HG03097 (cell line): ENCODE data around the gene VTI1A.
"Not testable (repeated sequence)": the region's sequence is repeated elsewhere in the genome, so short reads cannot be mapped to it uniquely, and the experiment has no call there.

ENCODE experiments used
- ATAC-seq: cut with Tn5 transposase; IDR thresholded peaks from one replicate; pipeline ENCODE4 v1.9.1; 2021; ENCODE audit not compliant: unreplicated experiment, low FRiP score

VTI1A gene

GRCh38 chr10:112583236-112583939 is 136.4 kb downstream of the VTI1A start:
- no peak for ATAC-seq

GRCh38 chr10:112584276-112584675 is 137.3 kb downstream of the VTI1A start:
- ATAC-seq, result no peak

- ATAC-seq, result no peak
These were observed 138.1 kb downstream of the VTI1A start for GRCh38 chr10:112585126-112585525.

DNA sequence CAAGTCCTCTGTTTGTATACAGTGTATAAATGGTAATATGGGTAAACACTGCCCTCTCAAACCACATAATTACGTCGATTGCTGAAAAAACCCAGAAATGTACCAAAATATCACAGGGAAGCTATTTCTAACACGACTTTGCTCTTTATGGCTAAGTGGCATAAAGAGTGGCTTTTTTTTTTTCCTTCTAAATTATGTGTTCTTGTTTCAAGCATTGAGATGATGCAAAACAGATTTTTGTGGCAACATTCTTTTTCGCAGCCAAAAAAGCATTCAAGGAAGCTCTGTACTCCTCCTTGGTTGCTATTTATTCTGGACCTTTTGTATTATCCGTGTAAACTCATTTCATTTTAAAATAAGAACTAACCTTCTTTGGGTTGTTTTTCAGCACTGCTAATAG is 138.9 kb downstream of the VTI1A start:
- no peak for ATAC-seq

DNA sequence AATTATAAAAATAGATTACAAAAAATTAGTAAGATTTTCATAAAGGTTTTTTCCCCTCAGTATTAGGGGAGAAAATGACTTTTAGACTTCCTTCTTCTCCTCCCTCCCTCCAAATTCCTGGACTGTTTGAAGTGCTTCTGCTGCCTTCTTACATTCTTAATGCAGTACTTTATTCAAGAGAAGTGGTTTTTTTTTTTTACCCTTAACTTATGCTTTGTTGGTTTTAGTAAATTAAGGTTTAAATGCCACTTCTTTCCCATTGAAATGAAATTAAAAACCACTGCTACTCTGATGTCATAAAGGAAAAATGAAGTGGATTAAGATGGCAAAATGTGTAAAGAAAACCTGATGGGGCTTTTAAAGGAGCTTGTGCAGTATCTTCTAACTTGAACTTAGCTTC is 140.7 kb downstream of the VTI1A start:
- ATAC-seq, result no peak

DNA sequence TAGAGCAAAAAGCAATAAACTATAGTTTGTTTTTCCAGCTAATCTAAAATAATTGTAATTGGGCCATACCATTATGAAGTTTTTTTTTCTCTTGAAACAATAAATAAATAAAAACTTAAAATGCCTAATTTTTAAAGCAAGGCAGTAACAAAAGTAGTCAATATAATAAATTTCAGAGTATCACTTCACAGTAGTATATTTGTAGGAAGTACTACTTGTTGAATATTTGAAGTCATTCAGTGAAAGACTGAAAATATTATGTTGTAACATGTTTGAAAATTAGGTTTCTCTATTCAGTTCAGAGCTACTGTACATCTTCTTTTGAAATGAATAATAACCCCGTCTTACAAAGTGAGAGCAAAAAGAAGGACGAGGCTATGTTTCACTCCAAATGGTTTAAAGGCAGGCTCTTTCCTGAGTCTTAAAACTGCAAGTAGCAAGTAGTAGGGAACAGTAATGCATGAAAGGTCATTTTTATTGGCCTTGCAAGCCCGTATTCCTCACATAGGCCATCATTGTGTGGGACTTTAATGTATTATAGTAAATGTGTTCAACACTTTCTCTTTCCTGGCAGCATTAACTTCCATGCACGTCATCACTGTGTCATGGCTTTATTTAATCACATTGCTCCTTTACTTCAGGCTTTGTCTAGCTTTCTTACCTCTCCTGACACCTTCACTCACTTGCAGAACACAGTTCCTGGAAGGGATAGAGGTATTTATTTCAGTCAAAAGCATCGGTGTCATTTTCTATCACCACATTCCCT is 141.4 kb downstream of the VTI1A start:
- ATAC-seq, result no peak

DNA sequence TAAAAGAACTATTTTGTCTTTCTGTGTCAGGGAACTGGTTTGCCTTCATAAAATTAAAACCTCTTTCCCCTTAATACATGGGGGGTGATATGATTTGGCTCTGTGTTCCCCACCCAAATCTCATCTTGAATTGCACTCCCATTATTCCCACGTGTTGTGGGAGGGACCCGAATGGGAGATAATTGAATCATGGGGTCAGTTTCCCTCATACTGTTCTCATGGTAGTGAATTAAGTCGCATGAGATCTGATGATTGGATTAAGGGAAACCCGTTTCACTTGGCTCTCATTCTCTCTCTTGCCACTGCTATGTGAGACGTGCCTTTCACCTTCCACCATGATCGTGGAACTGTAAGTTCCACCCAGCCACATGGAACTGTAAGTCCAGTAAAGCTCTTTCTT is 142.1 kb downstream of the VTI1A start:
- no peak for ATAC-seq

GRCh38 chr10:112590786-112591185 is 143.8 kb downstream of the VTI1A start:
- not testable (repeated sequence) for ATAC-seq

- no peak for ATAC-seq
These were observed 146.0 kb downstream of the VTI1A start for GRCh38 chr10:112593023-112593422.

GRCh38 chr10:112601214-112602090 is 154.4 kb downstream of the VTI1A start:
- ATAC-seq, result no peak

DNA sequence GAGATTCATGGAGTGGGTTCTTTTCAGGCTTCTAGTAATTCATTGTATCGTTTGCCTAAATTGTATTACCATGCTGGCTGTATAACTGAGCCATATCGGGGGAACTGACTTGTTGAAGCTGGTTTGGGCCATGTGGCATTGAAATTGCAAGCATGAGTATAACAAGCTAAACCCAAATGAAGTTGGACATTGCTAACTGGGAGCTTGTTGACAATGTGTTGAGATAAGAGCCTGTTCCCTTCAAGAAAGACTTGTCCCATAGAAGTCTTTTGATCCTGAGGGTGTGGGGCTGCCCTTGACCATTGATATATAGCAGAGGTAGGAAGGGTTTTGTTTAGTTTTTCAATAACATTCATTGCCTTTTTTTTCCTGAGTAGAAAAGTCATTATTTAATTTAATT is 156.0 kb downstream of the VTI1A start:
- no peak for ATAC-seq

DNA sequence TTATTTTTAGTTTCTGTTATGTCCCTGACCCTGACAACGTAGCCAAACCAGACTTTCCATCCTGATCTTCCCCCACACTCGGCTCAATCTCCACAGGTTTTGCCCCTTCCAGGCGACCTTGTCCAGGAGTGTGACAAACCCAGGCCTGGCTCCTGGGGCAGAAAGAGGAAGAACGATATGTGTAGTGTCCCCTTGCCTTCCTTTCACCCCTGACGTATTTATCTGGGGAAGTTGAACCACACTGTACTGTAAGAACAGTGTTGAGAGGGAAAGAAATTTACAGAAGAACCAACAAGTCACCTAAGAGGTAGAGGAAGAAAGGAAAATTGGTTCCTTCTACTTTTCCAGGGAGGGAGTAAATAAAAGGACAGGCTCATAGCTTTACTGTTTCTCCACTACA is 158.0 kb downstream of the VTI1A start:
- no peak for ATAC-seq

- ATAC-seq, result no peak
These were observed 160.5 kb downstream of the VTI1A start for GRCh38 chr10:112607506-112607905.

DNA sequence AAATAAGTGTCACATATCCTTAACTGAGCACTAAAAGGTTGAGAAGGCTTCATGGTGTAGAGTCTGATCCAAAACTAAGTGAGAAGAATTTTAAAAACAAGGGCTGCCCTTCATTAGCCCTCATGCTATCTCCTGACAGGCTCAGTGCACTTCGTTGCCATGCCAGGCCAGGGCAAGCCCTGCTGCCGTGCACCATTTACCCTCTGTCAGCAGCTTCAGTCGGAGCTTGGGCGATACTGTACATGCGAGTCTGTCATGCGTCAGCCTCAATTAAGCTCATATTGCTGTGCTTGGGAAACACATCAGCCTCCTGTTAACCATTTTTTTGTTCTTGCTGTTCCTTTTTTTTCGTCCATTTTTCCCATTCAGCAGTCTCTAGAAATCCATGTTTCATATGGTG is 166.6 kb downstream of the VTI1A start:
- ATAC-seq, result no peak

- no peak for ATAC-seq
These were observed 167.1 kb downstream of the VTI1A start for GRCh38 chr10:112614072-112614471.

DNA sequence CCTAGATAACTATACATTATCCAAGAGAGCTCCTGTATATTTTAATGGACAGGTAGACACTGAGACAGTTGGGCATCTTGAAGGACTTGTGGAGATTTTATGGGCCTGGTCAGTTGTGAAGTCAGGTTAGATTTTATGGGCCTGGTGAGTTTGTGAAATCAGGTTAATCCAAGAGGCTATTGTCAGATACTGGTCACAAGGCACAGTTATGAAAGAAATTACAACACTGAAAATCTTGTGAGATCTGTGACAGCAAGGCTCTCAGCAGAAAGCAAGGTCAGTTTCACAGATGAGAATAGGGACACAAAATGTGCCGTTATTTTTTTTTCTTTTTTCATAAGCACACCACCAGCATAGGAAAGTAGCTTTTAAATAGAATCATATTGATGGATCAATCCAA is 167.6 kb downstream of the VTI1A start:
- no peak for ATAC-seq

DNA sequence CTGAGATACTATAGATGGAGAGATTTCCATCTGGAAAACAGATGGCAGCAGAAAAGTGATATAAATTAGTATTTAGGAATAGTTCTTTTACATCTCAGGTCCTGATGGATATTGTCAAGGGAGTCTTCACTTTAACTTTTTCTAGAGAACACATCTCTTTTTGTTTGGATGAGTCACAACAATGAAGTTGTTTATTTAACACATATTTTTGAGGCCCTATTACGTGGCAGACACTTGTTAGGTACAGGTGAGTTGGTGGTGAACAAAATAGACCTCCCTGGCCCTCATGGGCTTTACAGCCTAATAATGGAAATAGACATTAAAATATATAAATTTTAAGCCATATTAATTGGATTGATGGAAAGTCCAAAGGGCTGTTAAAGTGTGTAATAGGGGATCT is 168.3 kb downstream of the VTI1A start:
- ATAC-seq, result no peak

DNA sequence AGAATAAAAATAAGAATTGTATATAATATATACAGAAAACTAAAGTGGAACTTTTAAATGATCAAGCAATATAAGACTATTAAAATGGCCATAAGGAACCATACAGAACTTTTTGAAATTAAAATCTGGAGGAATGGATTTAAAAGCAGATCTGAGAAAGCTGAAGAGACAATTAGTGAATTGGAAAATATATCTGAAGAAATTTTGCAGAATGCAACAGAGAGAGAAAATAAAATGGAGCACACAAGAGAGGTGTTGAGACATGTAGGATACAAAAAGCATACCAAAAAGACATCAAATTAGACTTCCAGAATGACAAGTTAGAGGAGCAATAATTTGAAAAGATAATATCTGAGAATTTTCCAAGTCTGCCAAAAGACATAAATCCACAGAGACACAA is 169.6 kb downstream of the VTI1A start:
- ATAC-seq, result no peak

DNA sequence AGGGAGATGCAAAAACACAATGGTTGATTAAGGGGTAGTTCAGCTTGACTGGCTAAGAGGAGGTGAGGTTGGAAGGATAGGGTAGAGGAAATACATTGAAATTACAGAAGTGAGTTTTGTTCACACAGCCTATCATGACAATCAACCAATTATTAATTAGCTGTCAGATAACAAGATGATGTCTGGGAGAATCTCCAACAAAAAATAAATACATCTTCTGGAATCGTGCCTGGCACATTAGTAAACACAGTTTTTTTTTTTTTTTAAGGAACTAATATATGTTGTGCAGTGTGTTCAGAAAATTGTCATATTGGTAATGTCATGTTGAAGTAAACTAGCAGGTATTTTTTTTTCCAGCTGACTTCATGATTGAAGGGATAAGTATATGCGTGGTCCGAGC is 171.8 kb downstream of the VTI1A start:
- ATAC-seq, result no peak

DNA sequence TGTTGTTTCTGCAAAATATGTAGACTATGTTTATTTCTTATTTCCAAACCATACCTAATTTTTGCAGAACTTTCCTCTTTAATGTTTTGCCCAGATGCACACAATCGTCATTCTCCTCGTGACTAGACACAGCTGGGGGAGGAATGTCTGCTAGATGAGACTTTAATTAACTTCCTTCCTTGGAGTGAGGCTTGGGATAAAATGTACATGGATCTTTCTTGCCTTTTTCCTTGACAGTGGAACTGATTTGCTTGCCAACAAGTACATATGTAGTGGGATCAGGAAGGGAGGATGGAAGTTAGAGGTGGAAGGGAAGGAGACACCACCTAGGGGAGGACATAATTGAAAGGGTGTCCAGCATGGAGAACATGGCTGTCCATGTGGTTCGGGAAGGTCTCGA is 172.5 kb downstream of the VTI1A start:
- no peak for ATAC-seq

DNA sequence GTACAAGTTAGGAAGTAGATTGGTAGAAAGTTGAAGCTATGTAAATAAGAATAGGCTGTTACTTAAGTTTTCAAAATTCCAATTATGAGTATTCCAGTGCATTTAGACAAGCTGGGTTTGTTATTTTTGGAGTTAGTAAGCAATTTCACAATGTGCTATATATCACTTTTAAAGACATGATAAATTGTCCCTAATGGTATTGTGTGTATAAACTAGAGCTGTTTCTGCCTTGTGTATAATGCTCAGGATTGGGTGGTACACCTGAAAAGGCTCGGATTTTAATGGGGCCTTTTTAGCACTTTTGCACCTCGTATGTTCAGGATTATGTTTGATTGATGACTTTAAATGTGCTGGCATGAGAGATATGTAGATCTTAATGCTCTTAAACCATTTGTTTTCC is 175.8 kb downstream of the VTI1A start:
- no peak for ATAC-seq
